ENCODE measurements around the gene SNX8. TPM values are rescaled to one million over a fixed set of nuclear protein-coding genes. Genes with fewer than 3 reads are reported as not detected.

SNX8 gene
- total and polyA plus RNA-seq, 9 of the 15 experiments (the other 6 are each of a cell fraction or from before 2014, with no cell fraction given): 2.7 to 51.6 (median 16.9) TPM

DNA sequence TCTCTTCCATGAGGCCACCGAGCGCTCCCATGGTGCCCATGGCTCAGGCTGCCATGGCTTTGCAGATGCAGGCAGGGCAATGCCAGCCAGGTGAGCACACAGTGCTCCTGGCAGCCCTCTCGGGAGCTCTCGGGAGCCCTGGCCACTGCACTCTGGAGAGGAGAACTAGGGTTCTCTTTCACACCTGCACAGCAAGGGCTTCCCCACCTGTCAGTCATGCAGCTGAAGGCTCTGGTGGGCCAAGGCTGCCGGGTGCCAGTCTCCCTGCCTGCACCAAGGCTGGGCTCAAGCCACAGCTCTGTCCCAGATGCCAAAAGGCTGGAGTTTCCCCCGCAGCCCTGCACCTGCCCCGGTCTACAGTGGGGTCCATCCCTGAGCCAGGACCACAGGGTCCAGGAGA is 39.6 kb downstream of the SNX8 start (continued):
- TF ChIP-seq, protein P1, sequence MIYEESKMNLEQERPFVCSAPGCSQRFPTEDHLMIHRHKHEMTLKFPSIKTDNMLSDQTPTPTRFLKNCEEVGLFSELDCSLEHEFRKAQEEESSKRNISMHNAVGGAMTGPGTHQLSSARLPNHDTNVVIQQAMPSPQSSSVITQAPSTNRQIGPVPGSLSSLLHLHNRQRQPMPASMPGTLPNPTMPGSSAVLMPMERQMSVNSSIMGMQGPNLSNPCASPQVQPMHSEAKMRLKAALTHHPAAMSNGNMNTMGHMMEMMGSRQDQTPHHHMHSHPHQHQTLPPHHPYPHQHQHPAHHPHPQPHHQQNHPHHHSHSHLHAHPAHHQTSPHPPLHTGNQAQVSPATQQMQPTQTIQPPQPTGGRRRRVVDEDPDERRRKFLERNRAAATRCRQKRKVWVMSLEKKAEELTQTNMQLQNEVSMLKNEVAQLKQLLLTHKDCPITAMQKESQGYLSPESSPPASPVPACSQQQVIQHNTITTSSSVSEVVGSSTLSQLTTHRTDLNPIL (CRISPR knock-in tag; IDR thresholded peaks at IDR 0.05): no peak
- no peak for TF ChIP-seq ZC3H8 (IDR thresholded peaks at IDR 0.05)
- TF ChIP-seq CBFA2T2 (conservative IDR thresholded peaks at IDR 0.05): no peak
- TF ChIP-seq ZBTB1 (CRISPR knock-in tag; IDR thresholded peaks at IDR 0.05; ENCODE audit: borderline replicate concordance, low read depth): no peak

DNA sequence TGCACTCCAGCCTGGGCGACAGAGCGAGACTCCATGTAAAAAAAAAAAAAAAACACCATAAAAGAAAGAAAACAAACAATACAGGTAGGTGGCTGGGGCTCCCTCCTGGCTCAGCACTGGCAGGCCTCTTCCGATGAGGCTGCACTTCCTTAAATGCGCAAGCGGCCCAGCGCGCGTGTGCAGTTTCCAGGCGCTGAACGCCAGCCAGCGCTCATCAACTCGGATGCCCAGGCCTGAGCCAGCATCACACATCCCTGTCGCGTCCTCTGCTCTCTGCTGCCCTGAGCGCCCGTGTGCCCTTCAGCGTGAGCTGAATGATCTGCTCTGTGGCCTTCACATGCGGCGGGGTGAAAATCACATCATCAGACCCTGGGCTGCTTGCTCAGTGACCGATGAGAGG is 40.4 kb downstream of the SNX8 start:
- Histone ChIP-seq H3K9me3 (replicated peaks; ENCODE audit: control insufficient read depth, insufficient read depth, low read depth, low read length) (no peaks in the 10 kb centered on the region), H3K27ac (ENCODE audit: extremely low read depth, low read depth, low read length) (no peak overlapping the region), H3K9ac (ENCODE audit: insufficient read depth in 1 of 2, low read depth in 2 of 2, low read length in 2 of 2) (no peak overlapping the region), H3K27me3 (ENCODE audit: control insufficient read depth in 2 of 2, insufficient read depth in 2 of 2, low read length in 2 of 2) (no peaks in the 10 kb centered on the region), H3K4me3 (no peak overlapping the region), H4K20me1 (replicated peaks; ENCODE audit: control insufficient read depth, insufficient read depth, low read length) (peaks cover 6% of the 10 kb centered on the region; the same call in 1 of the 2 replicates), H3K4me1 (replicated peaks in 1 of 2; ENCODE audit: control insufficient read depth in 2 of 2, insufficient read depth in 2 of 2, low read length in 2 of 2) (peaks cover 0 to 20% of the 10 kb centered on the region in 2 experiments; a peak in 2 of 5 replicates), H3K4me2 (ENCODE audit: insufficient read depth, low read length) (no peak overlapping the region), H3K79me2 (ENCODE audit: control insufficient read depth, insufficient read depth, low read length) (no peaks in the 10 kb centered on the region), H3K9me1 (ENCODE audit: control insufficient read depth, insufficient read depth, low read length) (no peaks in the 10 kb centered on the region), H2AFZ (ENCODE audit: low read depth, low read length) (no peak overlapping the region), H3K36me3 (ENCODE audit: control insufficient read depth, insufficient read depth, low read length) (peaks cover 45% of the 10 kb centered on the region; the same call in 2 of the 3 replicates)
- DNase-seq (ENCODE audit: extremely low read depth in 1 of 4, low spot score in 3 of 4) (no peak), FAIRE-seq (no peak), ATAC-seq (no peak)
- in situ Hi-C loops (cut with MboI): no loop called here
- intact Hi-C loops (cut with micrococcal nuclease): no loop called here
- no TSS peak for BruUV-seq (replicated peaks)
- 98% methylated on average over 18 of the region's 20 CpGs for WGBS (ENCODE audit: insufficient coverage, low coverage, missing lambda C conversion rate)
- TF ChIP-seq TBP (optimal IDR thresholded peaks at IDR 0.05; ENCODE audit: low read depth, low read length): no peak
- no peak for TF ChIP-seq U2AF2 (optimal IDR thresholded peaks at IDR 0.05; ENCODE audit: low read depth, low read length)
- TF ChIP-seq CBFB (CRISPR knock-in tag; IDR thresholded peaks at IDR 0.05): no peak
- TF ChIP-seq, protein P2, sequence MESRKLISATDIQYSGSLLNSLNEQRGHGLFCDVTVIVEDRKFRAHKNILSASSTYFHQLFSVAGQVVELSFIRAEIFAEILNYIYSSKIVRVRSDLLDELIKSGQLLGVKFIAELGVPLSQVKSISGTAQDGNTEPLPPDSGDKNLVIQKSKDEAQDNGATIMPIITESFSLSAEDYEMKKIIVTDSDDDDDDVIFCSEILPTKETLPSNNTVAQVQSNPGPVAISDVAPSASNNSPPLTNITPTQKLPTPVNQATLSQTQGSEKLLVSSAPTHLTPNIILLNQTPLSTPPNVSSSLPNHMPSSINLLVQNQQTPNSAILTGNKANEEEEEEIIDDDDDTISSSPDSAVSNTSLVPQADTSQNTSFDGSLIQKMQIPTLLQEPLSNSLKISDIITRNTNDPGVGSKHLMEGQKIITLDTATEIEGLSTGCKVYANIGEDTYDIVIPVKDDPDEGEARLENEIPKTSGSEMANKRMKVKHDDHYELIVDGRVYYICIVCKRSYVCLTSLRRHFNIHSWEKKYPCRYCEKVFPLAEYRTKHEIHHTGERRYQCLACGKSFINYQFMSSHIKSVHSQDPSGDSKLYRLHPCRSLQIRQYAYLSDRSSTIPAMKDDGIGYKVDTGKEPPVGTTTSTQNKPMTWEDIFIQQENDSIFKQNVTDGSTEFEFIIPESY (CRISPR knock-in tag; IDR thresholded peaks at IDR 0.05): peak; percentile 83
- TF ChIP-seq, protein P3, sequence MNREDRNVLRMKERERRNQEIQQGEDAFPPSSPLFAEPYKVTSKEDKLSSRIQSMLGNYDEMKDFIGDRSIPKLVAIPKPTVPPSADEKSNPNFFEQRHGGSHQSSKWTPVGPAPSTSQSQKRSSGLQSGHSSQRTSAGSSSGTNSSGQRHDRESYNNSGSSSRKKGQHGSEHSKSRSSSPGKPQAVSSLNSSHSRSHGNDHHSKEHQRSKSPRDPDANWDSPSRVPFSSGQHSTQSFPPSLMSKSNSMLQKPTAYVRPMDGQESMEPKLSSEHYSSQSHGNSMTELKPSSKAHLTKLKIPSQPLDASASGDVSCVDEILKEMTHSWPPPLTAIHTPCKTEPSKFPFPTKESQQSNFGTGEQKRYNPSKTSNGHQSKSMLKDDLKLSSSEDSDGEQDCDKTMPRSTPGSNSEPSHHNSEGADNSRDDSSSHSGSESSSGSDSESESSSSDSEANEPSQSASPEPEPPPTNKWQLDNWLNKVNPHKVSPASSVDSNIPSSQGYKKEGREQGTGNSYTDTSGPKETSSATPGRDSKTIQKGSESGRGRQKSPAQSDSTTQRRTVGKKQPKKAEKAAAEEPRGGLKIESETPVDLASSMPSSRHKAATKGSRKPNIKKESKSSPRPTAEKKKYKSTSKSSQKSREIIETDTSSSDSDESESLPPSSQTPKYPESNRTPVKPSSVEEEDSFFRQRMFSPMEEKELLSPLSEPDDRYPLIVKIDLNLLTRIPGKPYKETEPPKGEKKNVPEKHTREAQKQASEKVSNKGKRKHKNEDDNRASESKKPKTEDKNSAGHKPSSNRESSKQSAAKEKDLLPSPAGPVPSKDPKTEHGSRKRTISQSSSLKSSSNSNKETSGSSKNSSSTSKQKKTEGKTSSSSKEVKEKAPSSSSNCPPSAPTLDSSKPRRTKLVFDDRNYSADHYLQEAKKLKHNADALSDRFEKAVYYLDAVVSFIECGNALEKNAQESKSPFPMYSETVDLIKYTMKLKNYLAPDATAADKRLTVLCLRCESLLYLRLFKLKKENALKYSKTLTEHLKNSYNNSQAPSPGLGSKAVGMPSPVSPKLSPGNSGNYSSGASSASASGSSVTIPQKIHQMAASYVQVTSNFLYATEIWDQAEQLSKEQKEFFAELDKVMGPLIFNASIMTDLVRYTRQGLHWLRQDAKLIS (CRISPR knock-in tag; IDR thresholded peaks at IDR 0.05): no peak
- POLR2A ChIA-PET: interaction anchor here (0.5 to 1.2 kb wide), 4 partner anchors 25 to 63 kb away, joined by 3 to 6 read pairs (median 4); no protein-coding TSS in a partner anchor
- CTCF ChIA-PET (ENCODE audit: low intra/inter-chr PET ratio): no interaction called here

Data from K562 (cell line).